Measurements from ENCODE around the gene SFXN3. TPM values are rescaled to one million over a fixed set of nuclear protein-coding genes. Genes with fewer than 3 reads are reported as not detected.

The SFXN3 gene
- total and polyA plus RNA-seq, 11 donors: 11.7 to 37.4 (median 17.8) TPM

GRCh38 chr10:101010329-101010728 lies 20.7 kb upstream of the SFXN3 start:
- H3K4me3 ChIP-seq: no peak overlapping the region
- no peaks in the 10 kb centered on the region for H3K27me3 ChIP-seq
- intact Hi-C loops (cut with DNase I): loop anchor here in 1 of 10 donors (5.0 kb wide), 1 partner anchor 448 kb away; no protein-coding TSS in a partner anchor
- no peak overlapping the region for H3K27ac ChIP-seq
- DNase-seq (peak in 1 of 5 donors; percentile 64), ATAC-seq (no peak)
- no peaks in the 10 kb centered on the region for H3K9me3 ChIP-seq
- WGBS, 4 donors: 92 to 97% (median 96%) methylated on average over 10 to 22 of the region's 22 CpGs
- peaks cover 2 to 22% (median 20%) of the 10 kb centered on the region in 9 donors for H3K36me3 ChIP-seq
- TF ChIP-seq CTCF (IDR thresholded peaks at IDR 0.05): no peak
- no peak for TF ChIP-seq POLR2A (IDR thresholded peaks at IDR 0.05)
- H3K4me1 ChIP-seq: peaks cover 0 to 55% (median 36%) of the 10 kb centered on the region in 12 donors

- Histone ChIP-seq H3K27ac (peak overlapping the region in 11 of 12 donors; percentile 26 to 74 (median 61)), H3K4me1 (peaks cover 0 to 54% (median 29%) of the 10 kb centered on the region in 12 donors), H3K9me3 (no peaks in the 10 kb centered on the region), H3K27me3 (peaks cover 0 to 4% (median 0%) of the 10 kb centered on the region in 9 donors), H3K36me3 (peaks cover 0 to 8% (median 6%) of the 10 kb centered on the region in 9 donors), H3K4me3 (no peak overlapping the region)
- 52 to 63% (median 56%) methylated on average over 12 to 22 of the region's 22 CpGs for WGBS, 4 donors
- DNase-seq (peak in 1 of 5 donors; percentile 51), ATAC-seq (no peak)
- no peak for TF ChIP-seq POLR2A (IDR thresholded peaks at IDR 0.05)
- TF ChIP-seq CTCF (IDR thresholded peaks at IDR 0.05): peak in 5 of 12 donors; percentile 13 to 32 (median 27)
- intact Hi-C loops (cut with DNase I): loop anchor here in 3 of 10 donors (1.0 to 5.0 kb wide), 4 partner anchors 13 to 449 kb away; partner anchors contain the start of genes LZTS2 (in 1 of the 3) and SEMA4G (in 1 of the 3)
Observed at GRCh38 chr10:101011517-101012423, 19.3 kb upstream of the SFXN3 start.

GRCh38 chr10:101012525-101013364 lies 18.3 kb upstream of the SFXN3 start:
- intact Hi-C loops (cut with DNase I): loop anchor here in 6 of 10 donors (1.0 to 5.0 kb wide), 7 partner anchors 14 to 450 kb away; partner anchors contain the start of genes LZTS2 (in 1 of the 6) and SEMA4G (in 1 of the 6)
- Histone ChIP-seq H3K4me1 (peaks cover 0 to 46% (median 24%) of the 10 kb centered on the region in 12 donors), H3K4me3 (no peak overlapping the region), H3K9me3 (no peaks in the 10 kb centered on the region), H3K36me3 (no peaks in the 10 kb centered on the region), H3K27me3 (peaks cover 0 to 9% (median 3%) of the 10 kb centered on the region in 9 donors), H3K27ac (peak overlapping the region in 11 of 12 donors; percentile 26 to 74 (median 61))
- TF ChIP-seq CTCF (IDR thresholded peaks at IDR 0.05) (peak; percentile 85 to 97 (median 93)), POLR2A (IDR thresholded peaks at IDR 0.05) (no peak)
- peak; percentile 84 to 94 (median 90) for ATAC-seq
- DNase-seq: peak; percentile 88 to 94 (median 90)
- 16 to 19% (median 18%) methylated on average over 12 to 14 of the region's 14 CpGs for WGBS, 4 donors

All from heart left ventricle (tissue), 16 donors.